ENCODE results near the gene VAPA. TPM values are rescaled to one million over a fixed set of nuclear protein-coding genes. Genes with fewer than 3 reads are reported as not detected.

Gene VAPA
- total and polyA plus RNA-seq, 12 donors = 33.2 to 269 (median 219) TPM

GRCh38 chr18:9949315-9949714 is 35.5 kb downstream of the VAPA start:
- Histone ChIP-seq H3K4me1 (peaks cover 0 to 20% (median 3%) of the 10 kb centered on the region in 9 donors), H3K9me3 (no peaks in the 10 kb centered on the region), H3K27ac (no peak overlapping the region), H3K4me3 (no peak overlapping the region), H3K36me3 (peaks cover 0 to 98% (median 39%) of the 10 kb centered on the region in 9 donors), H3K27me3 (no peaks in the 10 kb centered on the region)
- no peak for TF ChIP-seq CTCF (IDR thresholded peaks at IDR 0.05)
- DNase-seq (no peak), ATAC-seq (no peak)
- intact Hi-C loops (cut with DNase I) = loop anchor here in 3 of 10 donors (5.0 to 10.0 kb wide), 3 partner anchors 145 to 267 kb away; no protein-coding TSS in a partner anchor
- 87 to 93% methylated on average over 2 of the region's 2 CpGs for WGBS, 2 donors

GRCh38 chr18:9949861-9950260 is 36.0 kb downstream of the VAPA start:
- Histone ChIP-seq H3K27ac (no peak overlapping the region), H3K4me3 (no peak overlapping the region), H3K9me3 (no peaks in the 10 kb centered on the region), H3K36me3 (peaks cover 0 to 98% (median 42%) of the 10 kb centered on the region in 9 donors), H3K4me1 (peaks cover 0 to 20% (median under 1%) of the 10 kb centered on the region in 9 donors), H3K27me3 (no peaks in the 10 kb centered on the region)
- ATAC-seq (no peak), DNase-seq (no peak)
- TF ChIP-seq CTCF (IDR thresholded peaks at IDR 0.05) = no peak
- 83 to 93% methylated on average over 5 of the region's 5 CpGs for WGBS, 2 donors
- intact Hi-C loops (cut with DNase I) = loop anchor here in 8 of 10 donors (5.0 to 10.0 kb wide), 7 partner anchors 33 to 375 kb away; no protein-coding TSS in a partner anchor

GRCh38 chr18:9950289-9951016 is 36.6 kb downstream of the VAPA start:
- WGBS, 2 donors = 75% methylated on average over 3 of the region's 3 CpGs
- Histone ChIP-seq H3K9me3 (no peaks in the 10 kb centered on the region), H3K27me3 (no peaks in the 10 kb centered on the region), H3K4me1 (peaks cover 0 to 20% (median 0%) of the 10 kb centered on the region in 9 donors), H3K36me3 (peaks cover 0 to 98% (median 42%) of the 10 kb centered on the region in 9 donors), H3K27ac (peak overlapping the region in 1 of 10 donors; percentile 4), H3K4me3 (no peak overlapping the region)
- DNase-seq = no peak
- intact Hi-C loops (cut with DNase I) = loop anchor here in 6 of 10 donors (5.0 to 10.0 kb wide), 5 partner anchors 33 to 376 kb away; no protein-coding TSS in a partner anchor
- TF ChIP-seq CTCF (IDR thresholded peaks at IDR 0.05) = no peak
- ATAC-seq = no peak

GRCh38 chr18:9951022-9951859 is 37.4 kb downstream of the VAPA start:
- peaks cover 0 to 98% (median 44%) of the 10 kb centered on the region in 9 donors for H3K36me3 ChIP-seq
- no peaks in the 10 kb centered on the region for H3K9me3 ChIP-seq
- no peak overlapping the region for H3K27ac ChIP-seq
- intact Hi-C loops (cut with DNase I) = loop anchor here in 6 of 10 donors (5.0 to 10.0 kb wide), 5 partner anchors 34 to 376 kb away; no protein-coding TSS in a partner anchor
- peaks cover 0 to 20% (median 0%) of the 10 kb centered on the region in 9 donors for H3K4me1 ChIP-seq
- no peak overlapping the region for H3K4me3 ChIP-seq
- peak in 7 of 8 donors; percentile 48 to 80 (median 69) for ATAC-seq
- DNase-seq = no peak
- H3K27me3 ChIP-seq = no peaks in the 10 kb centered on the region
- 68 to 70% methylated on average over 9 of the region's 9 CpGs for WGBS, 2 donors
- peak; percentile 30 to 69 (median 60) for TF ChIP-seq CTCF (IDR thresholded peaks at IDR 0.05)
